HepG2 (cell line): Measurements from ENCODE around the gene TMEM266. TPM values are rescaled to one million over a fixed set of nuclear protein-coding genes. Genes with fewer than 3 reads are reported as not detected.
A peak's percentile ranks its signal among the peaks of the same experiment; 100 is the strongest.

Experiments used
- CBFB ChIP-seq: sonication (generic); formaldehyde crosslinking; IDR thresholded peaks from 2 replicates; pipeline ENCODE4 v1.4.0; 2020; ENCODE audit warnings: missing genetic modification reagents
- CEBPB ChIP-seq: IDR thresholded peaks from 2 replicates; pipeline ENCODE4 v1.6.1; 2011; ENCODE audit warnings: low read depth, low read length, improper control_type of control experiment, borderline replicate concordance
- GABPB1 ChIP-seq: IDR thresholded peaks from 2 replicates; pipeline ENCODE4 v1.6.1; 2016; ENCODE audit warnings: mild to moderate bottlenecking, missing genetic modification reagents, moderate library complexity, missing compliant biosample characterization
- HINFP ChIP-seq: sonication (generic); formaldehyde crosslinking; IDR thresholded peaks from 2 replicates; pipeline ENCODE4 v1.4.0; 2020; ENCODE audit warnings: low read depth, mild to moderate bottlenecking, missing genetic modification reagents
- KDM2A ChIP-seq: sonication (generic); formaldehyde crosslinking; IDR thresholded peaks from 2 replicates; pipeline ENCODE4 v1.4.0; 2020; ENCODE audit warnings: low read depth, missing genetic modification reagents, borderline replicate concordance
- KLF6 ChIP-seq: IDR thresholded peaks from 2 replicates; pipeline ENCODE4 v1.8.0; 2016; ENCODE audit warnings: missing biosample characterization, missing genetic modification reagents
- MTA1 ChIP-seq: sonication (generic); formaldehyde crosslinking; IDR thresholded peaks from 2 replicates; pipeline ENCODE4 v1.4.0; 2020; ENCODE audit warnings: missing genetic modification reagents, mild to moderate bottlenecking, borderline replicate concordance
- NR2F6 ChIP-seq, 2 experiments: IDR thresholded peaks; 2 replicates each; pipeline ENCODE4 v1.6.1; 2016; ENCODE audit warnings: antibody characterized with exemption in 1 of 2, mild to moderate bottlenecking in 1 of 2
- PAXIP1 ChIP-seq: sonication (generic); formaldehyde crosslinking; conservative IDR thresholded peaks from 2 replicates; pipeline ENCODE4 v1.4.0; 2020; ENCODE audit warnings: mild to moderate bottlenecking, missing genetic modification reagents, moderate library complexity
- PCBP2 ChIP-seq: fragments of 200-400 bp; formaldehyde crosslinking; optimal IDR thresholded peaks from 2 replicates; pipeline ENCODE3; 2018; ENCODE audit warnings: low read length, low read depth; ENCODE audit not compliant: poor library complexity, severe bottlenecking
- RXRB ChIP-seq: IDR thresholded peaks from 2 replicates; pipeline ENCODE4 v1.6.1; 2016; ENCODE audit warnings: borderline replicate concordance, missing genetic modification reagents, missing compliant biosample characterization
- THAP11 ChIP-seq: IDR thresholded peaks from 2 replicates; pipeline ENCODE4 v1.6.1; 2016; ENCODE audit warnings: missing biosample characterization, missing genetic modification reagents
- USF2 ChIP-seq, 2 experiments: sonication (generic) in 1 of 2; formaldehyde crosslinking in 1 of 2; IDR thresholded peaks; 2 replicates each; pipeline versions ENCODE4 v1.5.1 to v1.6.1; 2011 to 2020; ENCODE audit warnings: borderline replicate concordance in 1 of 2, low read depth in 1 of 2, low read length in 1 of 2, mild to moderate bottlenecking in 1 of 2, missing genetic modification reagents in 1 of 2, moderate library complexity in 1 of 2
- ZBTB7A ChIP-seq: sonication (generic); formaldehyde crosslinking; IDR thresholded peaks from 2 replicates; pipeline ENCODE4 v1.8.0; 2022; ENCODE audit warnings: mild to moderate bottlenecking, missing genetic modification reagents
- ZNF788 ChIP-seq: sonication (generic); formaldehyde crosslinking; IDR thresholded peaks from 2 replicates; pipeline ENCODE4 v1.5.0; 2020; ENCODE audit warnings: mild to moderate bottlenecking, missing genetic modification reagents, borderline replicate concordance
- ZNF850 ChIP-seq: sonication (generic); formaldehyde crosslinking; conservative IDR thresholded peaks from 2 replicates; pipeline ENCODE4 v1.9.0; 2021; ENCODE audit warnings: mild to moderate bottlenecking, missing genetic modification reagents
- polyA plus RNA-seq, 8 experiments: library from polyadenylated mRNA; depleted of rRNA in 3 of 8; stranded (reverse) in 7 of 8; unstranded in 1 of 8; fragments of >200 nt; fragmentation: Illumina TruSeq in 4 of 8; extraction: Trizol in 4 of 8; gene quantifications; 2 replicates each; pipeline versions ENCODE4 v1.2.1 to v1.2.3, GENCODE V29; 2011 to 2016; ENCODE audit warnings: low read depth in 4 of 8, missing spikeins in 1 of 8, mixed read lengths in 1 of 8; ENCODE audit not compliant: insufficient read depth in 1 of 8
- total RNA-seq, 5 experiments: library from RNA; depleted of rRNA; stranded (reverse); fragments of >200 nt; fragmentation: Illumina TruSeq; extraction: Trizol; gene quantifications; 2 replicates each; pipeline ENCODE4 v1.2.3, GENCODE V29; 2016; ENCODE audit warnings: low read depth in 1 of 5

Gene TMEM266
- total and polyA plus RNA-seq, 2 of the 13 experiments (the other 11 are each of a cell fraction or from before 2014, with no cell fraction given) = 0.04 TPM; not detected in 1

GRCh38 chr15:76163457-76164295 lies 103.9 kb downstream of the TMEM266 start (continued):
- TF ChIP-seq ZNF788 (CRISPR knock-in tag) (peak; percentile 38; the same call in 1 of the 2 replicates), CEBPB (peak; percentile 92), USF2 (IDR thresholded peaks at IDR 0.05; ENCODE audit: low read depth, low read length) (no peak), USF2 (CRISPR knock-in tag; IDR thresholded peaks at IDR 0.05; ENCODE audit: borderline replicate concordance) (peak; percentile 51; the same call in 1 of the 2 replicates), GABPB1 (CRISPR knock-in tag) (peak; percentile 50; the same call in 1 of the 2 replicates), RXRB (peak; percentile 48; the same call in 1 of the 2 replicates), ZNF850 (CRISPR knock-in tag) (no peak), MTA1 (CRISPR knock-in tag) (peak; percentile 73; the same call in 1 of the 2 replicates), ZBTB7A (0 out of 2 replicates have a peak, but pooled peaks have one; percentile 26), NR2F6 (IDR thresholded peaks at IDR 0.05) (peak; percentile 53; the same call in 1 of the 2 replicates), NR2F6 (CRISPR knock-in tag; IDR thresholded peaks at IDR 0.05) (peak; percentile 69), PAXIP1 (CRISPR knock-in tag) (peak; percentile 46; the same call in 1 of the 2 replicates), KLF6 (CRISPR knock-in tag) (0 out of 2 replicates have a peak, but pooled peaks have one; percentile 45), PCBP2 (no peak), KDM2A (no peak), THAP11 (peak; percentile 50; the same call in 1 of the 2 replicates), HINFP (CRISPR knock-in tag) (no peak), CBFB (CRISPR knock-in tag) (peak; percentile 40; the same call in 1 of the 2 replicates)
